Measurements from ENCODE around the gene WDR81. TPM values are rescaled to one million over a fixed set of nuclear protein-coding genes. Genes with fewer than 3 reads are reported as not detected.
A peak's percentile ranks its signal among the peaks of the same experiment; 100 is the strongest.

WDR81 gene
- total and polyA plus RNA-seq, 2 experiments from 2014 or later: 3.5 to 14.5 TPM

- peaks cover 19% of the 10 kb centered on the region for H3K4me1 ChIP-seq (ENCODE audit: insufficient read depth)
- ATAC-seq (peak; percentile 6), DNase-seq (ENCODE audit: low spot score) (peak; percentile 92)
- Mint-ChIP-seq H3K27me3 (ENCODE audit: insufficient read depth, low read depth, poor library complexity) (peaks cover 36% of the 10 kb centered on the region), H3K36me3 (ENCODE audit: low read depth) (peaks cover 14% of the 10 kb centered on the region; the same call in 2 of the 3 replicates), H3K27ac (peak overlapping the region; percentile 84), H3K4me1 (peaks cover 37% of the 10 kb centered on the region), H3K4me3 (peak overlapping the region; percentile 94), H3K9me3 (no peaks in the 10 kb centered on the region)
- H3F3A ChIP-seq (replicated peaks; ENCODE audit: low read depth): peaks cover 3% of the 10 kb centered on the region; the same call in 1 of the 2 replicates
- no peaks in the 10 kb centered on the region for H3K9me2 ChIP-seq (ENCODE audit: insufficient read depth)
- no peaks in the 10 kb centered on the region for H3K79me2 ChIP-seq (replicated peaks; ENCODE audit: insufficient read depth)
- H2AFZ ChIP-seq: 0 out of 2 replicates have a peak overlapping the region, but pooled peaks have one; percentile 34
- H3K4me2 ChIP-seq: peak overlapping the region; percentile 99
- no peaks in the 10 kb centered on the region for H3K36me3 ChIP-seq (ENCODE audit: insufficient read depth)
- no peaks in the 10 kb centered on the region for H4K20me1 ChIP-seq (replicated peaks; ENCODE audit: insufficient read depth)
- peak overlapping the region; percentile 83 for H3K4me3 ChIP-seq
- H3K27ac ChIP-seq (ENCODE audit: low read depth): peak overlapping the region; percentile 92
- peaks cover 4% of the 10 kb centered on the region; the same call in 1 of the 2 replicates for H3K27me3 ChIP-seq (ENCODE audit: insufficient read depth)
- TF ChIP-seq CTCF (conservative IDR thresholded peaks at IDR 0.05; ENCODE audit: low read depth in 2 of 2) (peak; percentile 63 to 91), EZH2phosphoT487 (IDR thresholded peaks at IDR 0.05; ENCODE audit: unreplicated experiment) (no peak)
Observed at GRCh38 chr17:1713878-1714426, 10.6 kb upstream of the WDR81 start.

- peaks cover 35% of the 10 kb centered on the region for H3K27me3 Mint-ChIP-seq (ENCODE audit: insufficient read depth, low read depth, poor library complexity)
- H3K4me2 ChIP-seq: peak overlapping the region; percentile 99
- peaks cover 3% of the 10 kb centered on the region; the same call in 1 of the 2 replicates for H3F3A ChIP-seq (replicated peaks; ENCODE audit: low read depth)
- H3K4me1 Mint-ChIP-seq: peaks cover 37% of the 10 kb centered on the region
- no peaks in the 10 kb centered on the region for H3K79me2 ChIP-seq (replicated peaks; ENCODE audit: insufficient read depth)
- H3K9me3 Mint-ChIP-seq: no peaks in the 10 kb centered on the region
- peak overlapping the region; percentile 84 for H3K27ac Mint-ChIP-seq
- 0 out of 2 replicates have a peak overlapping the region, but pooled peaks have one; percentile 34 for H2AFZ ChIP-seq
- no peaks in the 10 kb centered on the region for H3K27me3 ChIP-seq (ENCODE audit: insufficient read depth)
- H3K9me2 ChIP-seq (ENCODE audit: insufficient read depth): no peaks in the 10 kb centered on the region
- H3K27ac ChIP-seq (ENCODE audit: low read depth): peak overlapping the region; percentile 92
- peaks cover 19% of the 10 kb centered on the region for H3K4me1 ChIP-seq (ENCODE audit: insufficient read depth)
- peak overlapping the region; percentile 83 for H3K4me3 ChIP-seq
- DNase-seq (ENCODE audit: low spot score) (peak; percentile 99), ATAC-seq (peak; percentile 13)
- H3K36me3 ChIP-seq (ENCODE audit: insufficient read depth): no peaks in the 10 kb centered on the region
- peak overlapping the region; percentile 94 for H3K4me3 Mint-ChIP-seq
- H3K36me3 Mint-ChIP-seq (ENCODE audit: low read depth): peaks cover 14% of the 10 kb centered on the region; the same call in 2 of the 3 replicates
- H4K20me1 ChIP-seq (replicated peaks; ENCODE audit: insufficient read depth): no peaks in the 10 kb centered on the region
- TF ChIP-seq ETS1 (IDR thresholded peaks at IDR 0.05) (no peak), CREB1 (CRISPR knock-in tag; IDR thresholded peaks at IDR 0.05; ENCODE audit: low read depth) (peak; percentile 26; the same call in 1 of the 2 replicates)
Observed at GRCh38 chr17:1714427-1714979, 10.0 kb upstream of the WDR81 start.
